ENCODE measurements around the gene CPA5.
"Not testable (repeated sequence)": the region's sequence is repeated elsewhere in the genome, so short reads cannot be mapped to it uniquely, and the experiment has no call there.

Gene CPA5

GRCh38 chr7:130319541-130319940 lies 25.1 kb upstream of the CPA5 start:
- Histone ChIP-seq H3K9ac (ENCODE audit: low read depth, low read length) (no peak overlapping the region), H3K79me2 (ENCODE audit: insufficient read depth, low read length) (no peaks in the 10 kb centered on the region), H3K9me3 (ENCODE audit: insufficient read depth, low read length, severe bottlenecking) (no peaks in the 10 kb centered on the region), H3K4me2 (ENCODE audit: insufficient read depth, low read length) (no peak overlapping the region), H3K27me3 (ENCODE audit: insufficient read depth, low read length, poor library complexity) (no peaks in the 10 kb centered on the region), H3K4me3 (ENCODE audit: low read depth in 1 of 2, low read length in 2 of 2) (no peak overlapping the region), H2AFZ (ENCODE audit: low read depth, low read length) (no peak overlapping the region), H3K36me3 (ENCODE audit: insufficient read depth, low read length) (no peaks in the 10 kb centered on the region), H4K20me1 (ENCODE audit: insufficient read depth, low read length) (no peaks in the 10 kb centered on the region), H3K27ac (ENCODE audit: low read length) (no peak overlapping the region), H3K4me1 (ENCODE audit: insufficient read depth, low read length) (no peaks in the 10 kb centered on the region)
- ATAC-seq (ENCODE audit: insufficient read depth, low read depth) (no peak), DNase-seq (no peak)
- TF ChIP-seq EZH2 (IDR thresholded peaks at IDR 0.05; ENCODE audit: borderline replicate concordance, low read depth, low read length, severe bottlenecking) (no peak), CTCF (IDR thresholded peaks at IDR 0.05; ENCODE audit: borderline replicate concordance, extremely low read depth, low read length, poor library complexity, severe bottlenecking) (no peak)

GRCh38 chr7:130321542-130322229 lies 22.9 kb upstream of the CPA5 start:
- H3K4me3 ChIP-seq (ENCODE audit: low read depth in 1 of 2, low read length in 2 of 2); H3K9ac ChIP-seq (ENCODE audit: low read depth, low read length); H2AFZ ChIP-seq (ENCODE audit: low read depth, low read length); H3K9me3 ChIP-seq (ENCODE audit: insufficient read depth, low read length, severe bottlenecking); H3K36me3 ChIP-seq (ENCODE audit: insufficient read depth, low read length); ATAC-seq (ENCODE audit: insufficient read depth, low read depth); H4K20me1 ChIP-seq (ENCODE audit: insufficient read depth, low read length); H3K79me2 ChIP-seq (ENCODE audit: insufficient read depth, low read length); H3K4me2 ChIP-seq (ENCODE audit: insufficient read depth, low read length); DNase-seq; H3K4me1 ChIP-seq (ENCODE audit: insufficient read depth, low read length); H3K27me3 ChIP-seq (ENCODE audit: insufficient read depth, low read length, poor library complexity); H3K27ac ChIP-seq (ENCODE audit: low read length): not testable (repeated sequence)

GRCh38 chr7:130322615-130323014 lies 22.0 kb upstream of the CPA5 start:
- Histone ChIP-seq H3K4me3 (ENCODE audit: low read depth in 1 of 2, low read length in 2 of 2) (no peak overlapping the region), H3K4me2 (ENCODE audit: insufficient read depth, low read length) (no peak overlapping the region), H3K9me3 (ENCODE audit: insufficient read depth, low read length, severe bottlenecking) (no peaks in the 10 kb centered on the region), H3K9ac (ENCODE audit: low read depth, low read length) (no peak overlapping the region), H3K79me2 (ENCODE audit: insufficient read depth, low read length) (no peaks in the 10 kb centered on the region), H3K4me1 (ENCODE audit: insufficient read depth, low read length) (no peaks in the 10 kb centered on the region), H4K20me1 (ENCODE audit: insufficient read depth, low read length) (no peaks in the 10 kb centered on the region), H2AFZ (ENCODE audit: low read depth, low read length) (no peak overlapping the region), H3K27me3 (ENCODE audit: insufficient read depth, low read length, poor library complexity) (no peaks in the 10 kb centered on the region), H3K27ac (ENCODE audit: low read length) (no peak overlapping the region), H3K36me3 (ENCODE audit: insufficient read depth, low read length) (no peaks in the 10 kb centered on the region)
- DNase-seq (no peak), ATAC-seq (ENCODE audit: insufficient read depth, low read depth) (no peak)
- no peak for TF ChIP-seq CTCF (IDR thresholded peaks at IDR 0.05; ENCODE audit: borderline replicate concordance, extremely low read depth, low read length, poor library complexity, severe bottlenecking)
- TF ChIP-seq EZH2 (IDR thresholded peaks at IDR 0.05; ENCODE audit: borderline replicate concordance, low read depth, low read length, severe bottlenecking): no peak

GRCh38 chr7:130324306-130324943 lies 20.2 kb upstream of the CPA5 start:
- TF ChIP-seq CTCF (IDR thresholded peaks at IDR 0.05; ENCODE audit: borderline replicate concordance, extremely low read depth, low read length, poor library complexity, severe bottlenecking) (no peak), EZH2 (IDR thresholded peaks at IDR 0.05; ENCODE audit: borderline replicate concordance, low read depth, low read length, severe bottlenecking) (no peak)
- Histone ChIP-seq H3K27ac (ENCODE audit: low read length) (no peak overlapping the region), H3K9ac (ENCODE audit: low read depth, low read length) (no peak overlapping the region), H2AFZ (ENCODE audit: low read depth, low read length) (no peak overlapping the region), H3K4me1 (ENCODE audit: insufficient read depth, low read length) (no peaks in the 10 kb centered on the region), H3K4me3 (ENCODE audit: low read depth in 1 of 2, low read length in 2 of 2) (no peak overlapping the region), H3K4me2 (ENCODE audit: insufficient read depth, low read length) (no peak overlapping the region), H3K79me2 (ENCODE audit: insufficient read depth, low read length) (no peaks in the 10 kb centered on the region), H3K9me3 (ENCODE audit: insufficient read depth, low read length, severe bottlenecking) (no peaks in the 10 kb centered on the region), H3K27me3 (ENCODE audit: insufficient read depth, low read length, poor library complexity) (no peaks in the 10 kb centered on the region), H4K20me1 (ENCODE audit: insufficient read depth, low read length) (no peaks in the 10 kb centered on the region), H3K36me3 (ENCODE audit: insufficient read depth, low read length) (no peaks in the 10 kb centered on the region)
- DNase-seq (no peak), ATAC-seq (ENCODE audit: insufficient read depth, low read depth) (no peak)
